HepG2 (cell line): ENCODE measurements around the gene SSH3. TPM values are rescaled to one million over a fixed set of nuclear protein-coding genes. Genes with fewer than 3 reads are reported as not detected.
A peak's percentile ranks its signal among the peaks of the same experiment; 100 is the strongest.

Experiments used
- ATAC-seq: fragments of 200-7000 bp; cut with Tn5 transposase; 3 replicates; pipeline ENCODE4 v1.9.1; 2020; ENCODE audit warnings: mild to moderate bottlenecking, moderate library complexity
- BruUV-seq: library from RNA; stranded (reverse); fragments of 400-500 nt; replicated peaks from 2 replicates; lab custom pipeline; 2021; lab: Mats Ljungman, UMichigan
- CTCF ChIA-PET: fragments of 300-600 bp; formaldehyde crosslinking; extraction: SDS; loops from one replicate; lab custom pipeline; 2021; ENCODE audit warnings: low total read pairs, inconsistent platforms, low intra/inter-chr PET ratio; lab: Yijun Ruan, JAX
- POLR2A ChIA-PET: fragments of 350-600 bp; sonication (Branson Sonifier 250); formaldehyde crosslinking; loops from one replicate; lab custom pipeline; 2020; ENCODE audit warnings: antibody characterized with exemption, inconsistent platforms; lab: Yijun Ruan, JAX
- DNase-seq: peaks from one replicate; pipeline ENCODE4 v3.0.0-alpha.2; 2015; ENCODE audit warnings: low spot score
- FAIRE-seq: peaks from 3 replicates; lab custom pipeline; 2011; peaks lifted over from hg19 to GRCh38; lab: Jason Lieb, UNC
- H2AFZ ChIP-seq: one replicate; pipeline ENCODE4 v1.6.1; 2011; ENCODE audit warnings: low read length, inconsistent platforms
- H3K27ac ChIP-seq: fragments of 300-600 bp; 3 replicates; pipeline ENCODE4 v1.8.0; 2011; ENCODE audit warnings: mixed run types, mild to moderate bottlenecking, mixed read lengths, low read length, inconsistent platforms; ENCODE audit not compliant: insufficient read depth; ENCODE audit errors: extremely low read length
- H3K27me3 ChIP-seq, 2 experiments: fragments of 200-600 bp in 1 of 2; 2 replicates in 1 of 2; 3 replicates in 1 of 2; pipeline versions ENCODE4 v1.6.0 to v1.8.0; 2011; ENCODE audit warnings: low read length in 2 of 2, mild to moderate bottlenecking in 2 of 2, moderate library complexity in 2 of 2, inconsistent platforms in 1 of 2; ENCODE audit not compliant: insufficient read depth in 2 of 2, control insufficient read depth in 1 of 2
- H3K36me3 ChIP-seq, 2 experiments: fragments of 200-600 bp in 1 of 2; replicated peaks in 1 of 2; 2 replicates in 1 of 2; 3 replicates in 1 of 2; pipeline versions ENCODE4 v1.5.1 to v1.8.0; 2011; ENCODE audit warnings: low read length in 2 of 2, inconsistent platforms in 1 of 2; ENCODE audit not compliant: insufficient read depth in 2 of 2, control insufficient read depth in 1 of 2
- H3K4me1 ChIP-seq: 2 replicates; pipeline ENCODE4 v1.5.1; 2012; ENCODE audit warnings: low read length, inconsistent platforms; ENCODE audit not compliant: insufficient read depth
- H3K4me2 ChIP-seq: 2 replicates; pipeline ENCODE4 v1.6.0; 2011; ENCODE audit warnings: low read depth, low read length, inconsistent platforms
- H3K4me3 ChIP-seq, 3 experiments: fragments of 200-600 bp in 1 of 3; sonication (generic), shearing (Covaris generic) in 1 of 3; replicated peaks in 1 of 3; 2 replicates each; pipeline ENCODE4 v1.5.1; 2011 to 2016; ENCODE audit warnings: low read length in 3 of 3, inconsistent platforms in 2 of 3, low read depth in 2 of 3, mild to moderate bottlenecking in 2 of 3, control low read depth in 1 of 3, mixed read lengths in 1 of 3; ENCODE audit not compliant: insufficient read depth in 1 of 3
- H3K79me2 ChIP-seq: one replicate; pipeline ENCODE4 v1.6.1; 2011; ENCODE audit warnings: low read length, inconsistent platforms; ENCODE audit not compliant: insufficient read depth
- H3K9ac ChIP-seq: 2 replicates; pipeline ENCODE4 v1.6.0; 2011; ENCODE audit warnings: mild to moderate bottlenecking, low read depth, low read length, inconsistent platforms; ENCODE audit not compliant: insufficient read depth
- H3K9me3 ChIP-seq: 2 replicates; pipeline ENCODE4 v1.5.1; 2012; ENCODE audit warnings: mild to moderate bottlenecking, low read length
- H4K20me1 ChIP-seq: 2 replicates; pipeline ENCODE4 v1.6.0; 2011; ENCODE audit warnings: inconsistent platforms, mild to moderate bottlenecking, low read length, moderate library complexity; ENCODE audit not compliant: insufficient read depth
- CAMTA2 ChIP-seq: sonication (generic); formaldehyde crosslinking; IDR thresholded peaks from 2 replicates; pipeline ENCODE4 v1.4.0; 2020; ENCODE audit warnings: mild to moderate bottlenecking, missing genetic modification reagents, borderline replicate concordance
- EEA1 ChIP-seq: sonication (generic); formaldehyde crosslinking; IDR thresholded peaks from 2 replicates; pipeline ENCODE4 v1.5.1; 2020; ENCODE audit warnings: mild to moderate bottlenecking, missing genetic modification reagents, borderline replicate concordance
- GTF3A ChIP-seq: sonication (generic); formaldehyde crosslinking; conservative IDR thresholded peaks from 2 replicates; pipeline ENCODE4 v1.4.0; 2020; ENCODE audit warnings: mild to moderate bottlenecking, missing genetic modification reagents
- HOXA5 ChIP-seq: sonication (generic); formaldehyde crosslinking; IDR thresholded peaks from 2 replicates; pipeline ENCODE4 v1.4.0; 2020; ENCODE audit warnings: missing genetic modification reagents
- LCORL ChIP-seq, 2 experiments: fragments of 450-650 bp in 1 of 2; sonication (generic) in 1 of 2; formaldehyde crosslinking in 1 of 2; IDR thresholded peaks; 2 replicates each; pipeline versions ENCODE4 v1.5.0 to v1.6.1; 2017 to 2020; ENCODE audit warnings: antibody characterized with exemption in 1 of 2, missing genetic modification reagents in 1 of 2
- NFE2 ChIP-seq: sonication (generic); formaldehyde crosslinking; IDR thresholded peaks from 2 replicates; pipeline ENCODE4 v1.4.0; 2020; ENCODE audit warnings: missing genetic modification reagents
- NR2C2 ChIP-seq: sonication (generic); formaldehyde crosslinking; IDR thresholded peaks from 2 replicates; pipeline ENCODE4 v1.4.0; 2020; ENCODE audit warnings: missing genetic modification reagents, mild to moderate bottlenecking, moderate library complexity, borderline replicate concordance
- PATZ1 ChIP-seq: sonication (generic); formaldehyde crosslinking; IDR thresholded peaks from 2 replicates; pipeline ENCODE4 v1.4.0; 2020; ENCODE audit warnings: missing genetic modification reagents
- PLSCR1 ChIP-seq: sonication (generic); formaldehyde crosslinking; IDR thresholded peaks from 2 replicates; pipeline ENCODE4 v1.5.0; 2020; ENCODE audit warnings: missing genetic modification reagents, mild to moderate bottlenecking, borderline replicate concordance
- REPIN1 ChIP-seq: sonication (generic); formaldehyde crosslinking; IDR thresholded peaks from 2 replicates; pipeline ENCODE4 v1.8.0; 2022; ENCODE audit warnings: missing genetic modification reagents, low read depth, mild to moderate bottlenecking, borderline replicate concordance
- RFX1 ChIP-seq: fragments of 450-650 bp; IDR thresholded peaks from 2 replicates; pipeline ENCODE4 v1.6.1; 2017
- SIN3A ChIP-seq: IDR thresholded peaks from 2 replicates; pipeline ENCODE4 v1.6.1; 2011; ENCODE audit warnings: low read depth, mild to moderate bottlenecking, control low read depth, low read length, borderline replicate concordance
- SMYD3 ChIP-seq: sonication (generic); formaldehyde crosslinking; IDR thresholded peaks from 2 replicates; pipeline ENCODE4 v1.8.1; 2023; ENCODE audit warnings: mild to moderate bottlenecking, missing genetic modification reagents
- SP140L ChIP-seq: sonication (generic); formaldehyde crosslinking; IDR thresholded peaks from 2 replicates; pipeline ENCODE4 v1.4.0; 2020; ENCODE audit warnings: missing genetic modification reagents, borderline replicate concordance
- SP5 ChIP-seq: IDR thresholded peaks from 2 replicates; pipeline ENCODE4 v1.6.1; 2016; ENCODE audit warnings: low read depth, borderline replicate concordance
- ZFP62 ChIP-seq: sonication (generic); formaldehyde crosslinking; IDR thresholded peaks from 2 replicates; pipeline ENCODE4 v1.4.0; 2020; ENCODE audit warnings: missing genetic modification reagents
- ZNF317 ChIP-seq: sonication (generic); formaldehyde crosslinking; IDR thresholded peaks from 2 replicates; pipeline ENCODE4 v1.5.0; 2020; ENCODE audit warnings: mild to moderate bottlenecking, missing genetic modification reagents
- ZNF501 ChIP-seq: sonication (generic); formaldehyde crosslinking; IDR thresholded peaks from 2 replicates; pipeline ENCODE4 v1.5.1; 2020; ENCODE audit warnings: mild to moderate bottlenecking, moderate library complexity, missing genetic modification reagents
- ZNF747 ChIP-seq: sonication (generic); formaldehyde crosslinking; IDR thresholded peaks from 2 replicates; pipeline ENCODE4 v1.8.1; 2023; ENCODE audit warnings: missing genetic modification reagents, mild to moderate bottlenecking, borderline replicate concordance
- WGBS: methylation state at CpG from one replicate; pipeline ENCODE4 v1.1.6; 2017; ENCODE audit warnings: low lambda C conversion rate; 5-methylcytosine and 5-hydroxymethylcytosine counted together
- in situ Hi-C: cut with HindIII; loops from 2 replicates; pipeline ENCODE4 v1.10.0; 2017; ENCODE audit warnings: low pct_unique_long_range_greater_than_20kb; ENCODE audit not compliant: extremely low pct_ligation_motif_present
- intact Hi-C: fragments of 100-400 bp; cut with micrococcal nuclease; formaldehyde crosslinking; loops from one replicate; pipeline ENCODE4 v1.10.0; 2022; ENCODE audit not compliant: unreplicated experiment
- polyA plus RNA-seq, 8 experiments: library from polyadenylated mRNA; depleted of rRNA in 3 of 8; stranded (reverse) in 7 of 8; unstranded in 1 of 8; fragments of >200 nt; fragmentation: Illumina TruSeq in 4 of 8; extraction: Trizol in 4 of 8; gene quantifications; 2 replicates each; pipeline versions ENCODE4 v1.2.1 to v1.2.3, GENCODE V29; 2011 to 2016; ENCODE audit warnings: low read depth in 4 of 8, missing spikeins in 1 of 8, mixed read lengths in 1 of 8; ENCODE audit not compliant: insufficient read depth in 1 of 8
- total RNA-seq, 5 experiments: library from RNA; depleted of rRNA; stranded (reverse); fragments of >200 nt; fragmentation: Illumina TruSeq; extraction: Trizol; gene quantifications; 2 replicates each; pipeline ENCODE4 v1.2.3, GENCODE V29; 2016; ENCODE audit warnings: low read depth in 1 of 5

Gene SSH3
- total and polyA plus RNA-seq, 2 of the 13 experiments (the other 11 are each of a cell fraction or from before 2014, with no cell fraction given), result 12.4 to 18.8 TPM

- TF ChIP-seq REPIN1 (no peak), ZNF317 (no peak), ZFP62 (CRISPR knock-in tag) (no peak), EEA1 (CRISPR knock-in tag) (no peak), CAMTA2 (CRISPR knock-in tag) (no peak), SP140L (CRISPR knock-in tag) (no peak), HOXA5 (CRISPR knock-in tag) (no peak)
Observed at GRCh38 chr11:67352546-67353316, 49.4 kb downstream of the SSH3 start (continued).

GRCh38 chr11:67353317-67354074 is 50.2 kb downstream of the SSH3 start, which contains the start of gene POLD4:
Gene POLD4 (minus strand): TSS chr11:67353546. CDS start chr11:67353399, 147 bp downstream.
- ChIA-PET CTCF (interaction anchor here (1.7 kb wide), 1 partner anchor 29 kb away, joined by 6 read pairs; no protein-coding TSS in a partner anchor), POLR2A (interaction anchor here (0.7 to 9.7 kb wide), 23 partner anchors 8 to 299 kb away, joined by 3 to 365 read pairs (median 5); partner anchors contain the start of genes AIP, ANKRD13D, CLCF1 and NUDT8)
- in situ Hi-C loops (loop anchor here (5.0 kb wide), 1 partner anchor 34 kb away; no protein-coding TSS in a partner anchor), intact Hi-C loops (no loop called here)
- peak within 1 kb of the TSS; percentile 96 for H3K4me2 ChIP-seq
- H3K9me3 ChIP-seq, result no peaks in the 10 kb centered on the region
- DNase-seq, result peak; percentile 89
- ATAC-seq, result peak; percentile 82
- H3K27ac ChIP-seq, result peak within 1 kb of the TSS; percentile 79
- H3K27me3 ChIP-seq, result no peaks in the 10 kb centered on the region
- H3K79me2 ChIP-seq, result no peaks in the 10 kb centered on the region
- H3K4me3 ChIP-seq, result peak within 1 kb of the TSS; percentile 68 to 90 (median 71)
- H4K20me1 ChIP-seq, result no peaks in the 10 kb centered on the region
- no peak within 1 kb of the TSS for H2AFZ ChIP-seq
- FAIRE-seq, result peak; percentile 77
- no TSS peak for BruUV-seq
- 0% methylated on average over 24 of the region's 37 CpGs for WGBS
- H3K4me1 ChIP-seq, result peaks cover 46% of the 10 kb centered on the region
- H3K36me3 ChIP-seq, result no peaks in the 10 kb centered on the region
- H3K9ac ChIP-seq, result peak within 1 kb of the TSS; percentile 72
- TF ChIP-seq GTF3A (CRISPR knock-in tag) (no peak), SMYD3 (no peak), SIN3A (peak; percentile 69; the same call in 1 of the 2 replicates), PATZ1 (CRISPR knock-in tag) (peak; percentile 88), PLSCR1 (no peak), LCORL (IDR thresholded peaks at IDR 0.05) (0 out of 2 replicates have a peak, but pooled peaks have one; percentile 11), LCORL (CRISPR knock-in tag; IDR thresholded peaks at IDR 0.05) (peak; percentile 65; the same call in 1 of the 2 replicates), NFE2 (CRISPR knock-in tag) (no peak), ZNF747 (CRISPR knock-in tag) (no peak), RFX1 (no peak), NR2C2 (no peak; the same call in 1 of the 2 replicates), SP5 (CRISPR knock-in tag) (peak; percentile 68; the same call in 1 of the 2 replicates), ZNF501 (CRISPR knock-in tag) (peak; percentile 83)
